ENCODE results near the gene CFHR2.
"Not testable (repeated sequence)": the region's sequence is repeated elsewhere in the genome, so short reads cannot be mapped to it uniquely, and the experiment has no call there.

Gene CFHR2

DNA sequence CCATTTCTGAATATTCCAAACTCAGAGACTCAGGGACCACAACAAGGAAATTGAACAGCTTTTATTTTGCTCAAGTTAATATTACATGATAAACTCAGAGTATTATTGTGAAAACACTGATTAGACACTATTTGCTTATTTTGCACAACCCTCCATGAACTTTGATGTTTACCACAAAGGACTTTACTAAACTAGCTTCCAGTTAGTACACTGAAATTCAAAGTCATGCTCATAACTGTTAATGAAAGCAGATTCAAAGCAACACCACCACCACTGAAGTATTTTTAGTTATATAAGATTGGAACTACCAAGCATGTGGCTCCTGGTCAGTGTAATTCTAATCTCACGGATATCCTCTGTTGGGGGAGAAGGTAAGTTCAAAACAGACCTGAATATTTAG, at the start of gene CFHR2:
Gene CFHR2 (plus strand): TSS at position 171 of the 400 bp plus-strand sequence. CDS start 143 bp downstream, at position 314.
- DNase-seq (ENCODE audit: low read depth), result not testable (repeated sequence)

DNA sequence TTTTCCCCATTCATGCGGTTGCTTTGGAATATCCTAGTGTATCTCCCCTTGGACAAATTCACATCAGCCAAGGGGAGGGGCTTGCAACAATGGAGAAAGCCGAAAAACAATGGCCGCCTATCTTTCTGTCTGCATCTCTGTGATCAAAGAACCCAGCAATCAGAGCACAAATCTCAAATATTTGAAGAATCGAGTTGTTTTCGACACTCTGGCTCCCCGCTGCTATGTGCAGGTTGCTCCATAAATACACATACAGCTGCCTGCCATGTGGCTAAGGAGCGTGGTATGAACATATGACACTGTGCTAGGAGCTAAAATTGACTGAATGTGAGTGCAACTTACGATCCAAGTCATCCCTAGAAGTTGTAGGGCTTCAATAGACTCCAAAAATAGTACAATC, 47.2 kb upstream of the CFHR2 start:
- DNase-seq (ENCODE audit: low read depth), result no peak

DNA sequence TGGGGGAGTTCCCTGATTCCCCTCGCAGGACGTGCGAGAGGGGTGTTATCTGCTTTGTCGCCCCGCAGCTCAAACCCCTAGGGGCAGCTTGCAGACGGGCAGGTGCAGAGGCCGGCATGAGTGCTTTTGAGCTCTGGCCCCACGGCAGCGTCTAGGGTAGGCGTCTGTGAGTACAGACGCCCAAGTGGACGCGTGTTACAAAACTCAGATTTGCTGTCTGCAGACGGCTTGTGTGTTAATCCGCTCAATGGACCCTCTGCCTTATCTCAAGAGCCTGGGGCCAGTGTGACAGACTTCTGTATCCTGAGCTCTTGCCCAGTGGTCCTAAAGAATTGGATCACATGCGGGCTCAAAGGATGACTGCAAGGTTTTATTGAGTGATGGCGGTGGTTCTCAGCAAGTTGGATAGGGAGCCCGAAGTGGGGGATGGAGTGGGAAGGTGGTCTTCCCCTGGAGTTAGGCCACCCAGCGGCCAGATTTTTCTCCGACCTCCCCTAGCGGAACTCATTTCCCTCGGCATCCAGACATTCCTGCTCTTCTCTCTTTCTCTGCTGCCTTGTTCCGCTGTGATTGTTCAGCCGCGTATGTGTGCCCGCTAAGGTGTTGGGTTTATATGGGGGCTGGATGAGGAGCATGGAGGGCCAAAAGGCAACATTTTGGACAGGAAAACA, 46.2 kb upstream of the CFHR2 start:
- no peak for DNase-seq (ENCODE audit: low read depth)

DNA sequence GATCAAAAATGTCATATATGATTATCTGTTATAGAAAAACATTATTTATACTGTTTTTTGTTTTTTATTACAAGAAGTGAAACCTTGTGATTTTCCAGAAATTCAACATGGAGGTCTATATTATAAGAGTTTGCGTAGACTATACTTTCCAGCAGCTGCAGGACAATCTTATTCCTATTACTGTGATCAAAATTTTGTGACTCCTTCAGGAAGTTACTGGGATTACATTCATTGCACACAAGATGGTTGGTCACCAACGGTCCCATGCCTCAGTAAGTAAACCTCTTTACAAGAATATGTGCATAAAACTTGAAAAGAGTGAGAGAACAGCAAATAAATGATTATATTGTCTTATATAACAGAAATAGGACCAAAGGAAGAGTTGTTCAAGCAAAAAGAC, 41.2 kb upstream of the CFHR2 start:
- DNase-seq (ENCODE audit: low read depth), result no peak

DNA sequence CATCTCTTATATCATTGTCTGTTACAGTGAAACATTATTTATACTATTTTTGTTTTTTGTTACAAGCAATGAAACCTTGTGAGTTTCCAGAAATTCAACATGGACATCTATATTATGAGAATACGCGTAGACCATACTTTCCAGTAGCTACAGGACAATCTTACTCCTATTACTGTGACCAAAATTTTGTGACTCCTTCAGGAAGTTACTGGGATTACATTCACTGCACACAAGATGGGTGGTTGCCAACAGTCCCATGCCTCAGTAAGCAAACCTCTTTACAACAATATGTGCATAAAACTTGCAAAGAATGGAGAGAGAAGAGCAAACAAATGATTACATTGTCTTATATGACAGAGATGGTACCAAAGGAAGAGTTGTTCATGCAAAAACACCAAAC, 33.3 kb upstream of the CFHR2 start:
- DNase-seq (ENCODE audit: low read depth), result no peak

DNA sequence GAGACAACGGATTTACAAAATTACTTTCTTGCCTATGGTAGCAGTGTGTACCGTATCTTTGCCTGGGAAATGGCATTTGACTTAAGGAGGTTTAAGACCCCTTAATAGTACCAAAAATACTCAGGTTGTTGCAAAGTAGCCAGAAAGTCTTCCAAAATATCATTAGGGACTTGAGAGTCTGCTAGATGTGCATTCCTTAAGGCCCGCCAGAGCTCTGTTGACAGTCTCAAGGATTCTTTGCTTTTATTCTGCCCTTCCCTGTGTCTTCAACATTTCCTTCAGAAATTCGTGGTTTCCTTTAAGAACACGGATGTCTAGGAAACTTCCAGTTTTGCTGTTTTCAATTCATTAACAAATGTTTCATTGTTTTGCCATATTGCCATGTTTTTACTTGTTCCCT, 31.3 kb upstream of the CFHR2 start:
- not testable (repeated sequence) for DNase-seq (ENCODE audit: low read depth)

DNA sequence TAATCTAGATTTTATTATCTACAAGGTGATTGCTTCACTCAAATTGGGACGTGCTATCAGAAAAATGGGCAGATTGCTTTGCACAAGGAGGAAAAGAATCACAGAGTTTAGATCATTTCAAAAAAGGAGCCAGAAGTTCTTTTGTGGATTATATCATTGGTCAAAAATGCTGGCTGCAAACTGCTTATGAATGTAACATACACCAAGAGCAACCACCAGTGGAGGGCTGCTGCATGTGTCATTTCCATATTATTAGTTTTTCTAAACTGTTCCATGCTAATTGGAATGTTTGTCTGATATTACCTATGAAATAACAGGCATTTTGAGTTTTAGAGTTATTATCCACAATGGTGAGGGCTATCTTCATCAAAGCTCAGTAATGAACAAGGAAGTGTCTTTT, 16.7 kb upstream of the CFHR2 start:
- DNase-seq (ENCODE audit: low read depth), result not testable (repeated sequence)

DNA sequence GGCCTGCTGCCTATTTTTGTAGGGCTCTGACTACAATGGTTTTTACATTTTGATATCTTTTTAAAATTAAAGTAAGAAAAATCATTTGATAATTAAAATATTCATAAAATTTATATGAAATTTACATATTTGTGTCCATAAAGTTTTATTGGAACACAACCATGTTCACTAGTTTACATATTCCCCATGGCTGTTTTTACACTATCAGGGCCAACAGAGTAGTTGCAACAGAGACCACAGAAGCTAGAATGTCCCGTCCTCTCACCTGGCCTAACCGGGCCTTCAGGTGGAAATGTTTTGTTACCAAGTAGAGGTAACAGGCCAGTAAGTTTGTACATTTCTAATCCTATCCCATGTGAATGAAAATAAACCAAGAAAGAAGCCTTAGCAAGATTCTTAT, 10.7 kb upstream of the CFHR2 start:
- DNase-seq (ENCODE audit: low read depth), result not testable (repeated sequence)

DNA sequence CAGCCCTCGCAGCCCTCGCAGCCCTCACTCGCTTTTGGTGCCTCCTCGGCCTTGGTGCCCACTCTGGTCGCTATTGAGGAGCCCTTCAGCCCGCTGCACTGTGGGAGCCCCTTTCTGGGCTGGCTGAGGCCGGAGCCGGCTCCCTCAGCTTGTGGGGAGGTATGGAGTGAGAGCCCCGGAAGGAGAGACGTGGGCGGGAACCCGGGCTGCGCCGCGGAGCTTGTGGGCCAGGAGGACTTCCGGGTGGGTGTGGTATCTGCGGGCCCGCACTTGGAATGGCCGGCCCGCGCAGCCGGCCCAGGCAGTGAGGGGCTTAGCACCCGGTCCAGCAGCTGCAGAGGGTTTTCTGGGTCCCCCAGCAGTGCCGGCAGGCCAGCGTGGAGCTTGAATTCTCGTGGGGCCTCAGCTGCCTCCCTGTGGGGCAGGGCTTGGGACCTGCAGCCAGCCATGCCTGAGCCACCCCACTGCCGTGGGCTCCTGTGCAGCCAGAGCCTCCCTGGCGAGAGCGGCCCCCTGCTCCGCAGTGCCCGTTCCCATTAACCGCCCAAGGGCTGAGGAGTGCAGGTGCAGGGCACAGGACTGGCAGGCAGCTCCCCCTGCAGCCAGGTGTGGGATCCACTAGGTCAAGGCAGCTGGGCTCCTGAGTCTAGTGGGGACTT, 9.9 kb upstream of the CFHR2 start:
- DNase-seq (ENCODE audit: low read depth), result no peak

DNA sequence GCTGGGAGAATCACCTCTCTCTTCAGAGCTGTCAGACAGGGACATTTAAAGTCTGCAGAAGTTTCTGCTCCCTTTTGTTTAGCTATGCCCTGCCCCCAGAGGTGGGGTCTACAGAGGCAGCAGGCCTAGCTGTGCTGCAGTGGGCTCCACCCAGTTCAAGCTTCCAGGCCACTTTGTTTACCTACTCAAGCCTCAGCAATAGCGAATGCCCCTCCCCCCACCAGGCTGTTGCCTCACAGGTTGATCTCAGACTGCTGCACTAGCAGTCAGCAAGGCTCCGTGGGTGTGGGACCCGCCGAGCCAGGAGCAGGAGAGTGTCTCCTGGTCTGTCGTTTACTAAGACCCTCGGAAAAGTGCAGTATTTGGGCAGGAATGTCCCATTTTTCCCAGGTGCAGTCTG, 2.1 kb upstream of the CFHR2 start:
- DNase-seq (ENCODE audit: low read depth), result not testable (repeated sequence)

DNA sequence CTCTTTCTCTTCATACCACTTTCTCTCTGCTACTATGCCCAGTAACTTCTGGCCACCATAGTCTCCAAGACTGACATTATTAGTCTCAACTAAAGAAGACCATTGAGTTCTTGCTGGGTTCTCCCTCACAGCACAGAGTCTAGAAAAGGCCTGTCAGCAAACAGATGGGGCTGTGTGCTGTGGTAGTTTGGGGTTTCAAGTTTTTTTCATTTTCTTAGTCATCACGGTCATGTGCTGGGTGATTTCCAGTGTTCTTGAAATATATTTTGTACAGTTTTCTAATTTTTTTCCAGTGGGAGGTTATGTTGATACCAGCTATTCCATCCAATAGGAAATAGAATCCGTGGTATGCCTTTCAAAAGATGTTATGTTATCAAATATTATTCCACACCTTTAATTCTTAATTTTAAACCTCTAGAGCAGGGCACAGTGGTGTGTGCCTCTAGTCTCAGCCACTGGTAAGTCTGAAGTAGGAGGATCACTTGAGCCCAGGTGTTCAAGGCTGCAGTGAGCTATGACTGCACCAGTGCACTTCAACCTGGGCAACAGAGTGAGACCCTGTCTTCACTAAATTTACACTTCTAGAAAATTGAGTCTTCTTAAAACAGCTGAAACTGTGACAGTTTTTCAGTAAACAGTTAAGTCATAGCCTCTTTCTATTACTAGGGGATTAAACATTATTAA, 8.3 kb downstream of the CFHR2 start:
- DNase-seq (ENCODE audit: low read depth), result no peak

DNA sequence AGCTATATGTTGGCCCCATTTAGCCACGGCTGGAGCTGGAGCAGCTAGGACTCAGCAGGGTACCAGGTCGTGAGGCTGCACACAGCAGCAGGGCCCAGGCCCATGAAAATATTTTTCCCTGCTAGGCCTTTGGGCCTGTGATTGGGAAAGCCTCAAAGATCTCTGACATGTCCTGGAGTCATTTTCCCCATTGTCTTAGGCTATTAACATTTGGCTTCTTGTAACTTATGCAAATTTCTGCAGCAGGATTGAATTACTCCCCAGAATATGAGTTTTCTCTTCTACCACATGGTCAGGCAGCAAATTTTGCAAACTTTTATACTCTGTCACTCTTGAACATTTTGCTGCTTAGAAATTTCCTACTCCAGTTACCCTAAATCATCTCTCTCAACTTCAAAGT, 11.2 kb downstream of the CFHR2 start:
- no peak for DNase-seq (ENCODE audit: low read depth)

DNA sequence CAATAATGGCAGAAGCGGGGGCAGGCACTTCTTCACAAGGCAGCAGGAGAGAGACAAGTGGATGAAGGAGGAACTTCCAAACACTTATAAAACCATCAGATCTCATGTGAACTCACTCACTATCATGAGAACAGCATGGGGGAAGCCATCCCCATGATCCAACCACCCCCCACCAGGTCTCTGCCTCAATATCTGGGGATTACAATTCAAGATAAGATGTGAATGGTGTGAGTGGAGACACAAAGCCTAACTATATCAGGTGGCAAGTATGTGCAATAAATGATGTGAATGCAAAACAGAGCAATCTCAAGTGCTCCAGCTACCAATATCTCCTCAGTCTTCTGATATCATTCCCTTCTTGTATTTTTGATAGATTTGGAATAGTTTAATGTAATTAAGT, 12.4 kb downstream of the CFHR2 start:
- DNase-seq (ENCODE audit: low read depth), result no peak

DNA sequence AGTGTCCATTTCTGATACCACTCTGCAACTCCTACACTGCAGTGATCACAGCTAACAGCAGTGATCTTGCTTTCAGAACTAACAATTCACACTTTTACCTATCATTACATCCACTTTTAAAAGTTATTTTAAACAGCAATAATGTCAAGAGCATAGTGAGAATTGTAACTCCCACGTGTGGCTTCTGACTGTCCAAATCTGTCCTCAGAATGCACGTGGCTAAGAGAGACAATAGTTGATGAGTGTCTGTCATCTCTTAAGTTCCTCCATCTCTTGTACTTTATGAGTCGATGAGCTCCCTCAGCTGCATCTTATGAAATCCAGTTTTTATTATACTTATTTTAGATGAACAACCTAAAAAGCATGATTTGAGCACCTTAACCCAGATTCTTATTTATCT, 17.3 kb downstream of the CFHR2 start:
- DNase-seq (ENCODE audit: low read depth), result no peak

DNA sequence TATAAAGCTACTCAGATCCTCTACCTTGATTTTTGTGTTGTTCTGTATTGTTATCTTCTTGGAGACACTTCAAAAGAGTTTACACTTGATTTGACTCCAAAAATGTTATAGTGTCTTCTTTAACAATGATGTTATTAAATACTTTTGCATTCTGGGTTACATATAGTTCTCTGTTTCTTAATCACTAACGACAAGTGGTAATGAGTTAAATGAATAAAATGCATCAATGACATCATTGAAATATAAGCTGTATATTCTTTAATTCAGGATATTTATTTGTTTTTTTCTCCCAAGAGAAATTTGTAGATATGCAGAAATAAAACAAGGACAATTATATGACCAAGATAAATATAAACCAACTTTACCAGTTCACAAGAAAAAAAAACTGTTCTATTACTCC, 26.6 kb downstream of the CFHR2 start:
- DNase-seq (ENCODE audit: low read depth), result no peak

DNA sequence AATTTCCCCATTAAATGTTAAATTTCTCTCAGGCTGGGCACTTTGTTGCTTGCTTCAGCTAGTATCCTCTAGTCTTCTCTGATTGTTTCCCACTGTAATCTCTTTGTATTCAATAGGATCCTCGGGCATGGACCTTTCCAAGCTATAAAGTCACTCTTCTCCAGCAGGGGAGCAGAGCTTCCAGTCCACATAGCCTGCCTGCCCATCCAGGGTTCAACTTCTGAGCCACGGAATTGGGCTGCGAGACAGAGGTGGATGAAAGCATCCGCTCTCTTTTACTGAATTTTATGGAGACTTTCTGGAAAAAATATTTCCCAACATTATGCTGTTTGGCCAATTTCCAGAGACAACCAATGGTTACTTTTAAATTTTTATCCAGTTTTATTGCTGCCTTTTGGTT, 32.7 kb downstream of the CFHR2 start:
- DNase-seq (ENCODE audit: low read depth), result no peak

DNA sequence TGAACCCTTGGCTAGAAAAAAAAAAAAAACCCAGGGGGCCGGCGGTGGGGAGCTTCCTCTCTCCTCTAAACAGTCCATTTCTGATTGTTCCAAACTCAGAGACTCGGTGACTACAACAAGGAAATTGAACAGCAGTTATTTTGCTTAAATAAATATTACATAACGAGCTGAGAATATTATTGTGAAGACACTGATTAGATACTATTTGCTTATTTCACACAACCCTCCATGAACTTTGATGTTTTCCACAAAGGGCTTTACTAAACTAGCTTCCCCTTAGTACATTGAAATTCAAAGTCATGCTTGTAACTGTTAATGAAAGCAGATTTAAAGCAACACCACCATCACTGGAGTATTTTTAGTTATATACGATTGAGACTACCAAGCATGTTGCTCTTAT, 33.7 kb downstream of the CFHR2 start, which contains the start of gene CFHR5:
Gene CFHR5 (plus strand): TSS at position 279 of the 400 bp plus-strand sequence. CDS start 109 bp downstream, at position 388.
- no peak for DNase-seq (ENCODE audit: low read depth)

DNA sequence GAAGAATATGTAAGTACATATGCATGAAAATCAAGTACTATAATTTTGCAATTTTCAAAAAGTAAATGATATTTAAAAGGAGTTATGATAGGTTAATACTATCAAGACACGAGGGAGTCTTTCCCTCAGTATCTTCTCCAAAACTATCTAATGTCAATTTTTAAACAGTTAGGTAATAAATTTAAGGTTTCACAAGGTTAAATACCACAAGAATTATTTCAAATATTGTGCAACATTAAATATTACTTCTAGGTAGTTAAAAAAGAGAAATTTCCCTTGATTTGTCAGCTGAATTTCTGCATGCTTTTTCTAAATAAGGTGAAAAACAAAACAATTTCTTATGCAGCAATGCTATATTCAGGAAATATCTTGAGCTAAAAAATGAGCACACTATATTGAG, 37.3 kb downstream of the CFHR2 start:
- no peak for DNase-seq (ENCODE audit: low read depth)

DNA sequence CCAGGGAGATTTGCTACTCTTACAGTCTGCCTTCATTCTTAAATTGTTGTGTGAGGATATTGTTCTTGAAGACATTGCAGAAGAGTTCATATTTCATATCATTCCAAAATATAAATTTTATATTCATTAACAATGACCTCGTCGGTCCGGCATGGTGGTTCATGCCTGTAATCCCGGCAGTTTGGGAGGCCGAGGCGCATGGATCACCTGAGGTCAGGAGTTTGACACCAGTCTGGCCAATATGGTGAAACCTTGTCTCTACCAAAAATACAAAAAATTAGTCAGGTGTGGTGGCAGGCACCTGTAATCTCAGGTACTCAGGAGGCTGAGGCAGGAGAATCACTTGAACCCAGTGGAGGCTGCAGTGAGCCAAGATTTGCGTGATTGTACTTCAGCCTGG, 38.7 kb downstream of the CFHR2 start:
- DNase-seq (ENCODE audit: low read depth), result not testable (repeated sequence)

DNA sequence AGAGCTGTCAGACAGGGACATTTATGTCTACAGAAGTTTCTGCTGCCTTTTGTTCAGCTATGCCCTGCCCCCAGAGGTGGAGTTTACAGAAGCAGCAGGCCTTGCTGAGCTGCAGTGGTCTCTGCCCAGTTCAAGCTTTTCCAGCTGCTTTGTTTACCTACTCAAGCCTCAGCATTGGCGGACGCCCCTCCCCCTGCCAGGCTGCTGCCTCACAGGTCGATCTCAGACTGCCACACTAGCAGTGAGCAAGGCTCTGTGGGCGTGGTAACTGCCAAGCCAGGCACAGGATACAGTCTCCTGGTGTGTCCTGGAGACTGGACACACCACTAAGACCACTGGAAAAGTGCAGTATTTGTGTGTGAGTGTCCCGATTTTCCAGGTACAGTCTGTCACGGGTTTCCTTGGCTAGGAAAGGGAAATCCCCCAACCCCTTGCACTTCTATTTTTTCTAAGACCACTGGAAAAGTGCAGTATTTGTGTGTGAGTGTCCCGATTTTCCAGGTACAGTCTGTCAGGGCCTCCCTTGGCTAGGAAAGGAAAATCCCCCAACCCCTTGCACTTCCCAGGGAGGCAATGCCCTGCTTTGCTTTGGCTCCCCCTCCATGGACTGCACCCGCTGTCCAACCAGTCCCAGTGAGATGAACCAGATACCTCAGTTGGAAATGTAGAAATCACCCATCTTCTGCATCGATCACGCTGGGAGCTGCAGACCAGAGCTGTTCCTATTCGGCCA, 48.5 kb downstream of the CFHR2 start:
- DNase-seq (ENCODE audit: low read depth), result not testable (repeated sequence)

DNA sequence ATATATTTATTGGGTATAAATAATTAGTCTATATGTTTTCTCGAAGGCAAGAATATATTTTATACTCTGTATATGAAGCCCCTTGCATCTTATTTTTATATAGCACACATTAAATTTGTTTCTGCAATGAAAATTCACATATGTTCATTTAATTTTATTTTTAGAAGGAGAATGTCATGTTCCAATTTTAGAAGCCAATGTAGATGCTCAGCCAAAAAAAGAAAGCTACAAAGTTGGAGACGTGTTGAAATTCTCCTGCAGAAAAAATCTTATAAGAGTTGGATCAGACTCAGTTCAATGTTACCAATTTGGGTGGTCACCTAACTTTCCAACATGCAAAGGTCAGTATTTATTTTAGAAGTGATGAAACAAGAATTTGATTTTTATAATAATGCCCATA, 50.4 kb downstream of the CFHR2 start:
- DNase-seq (ENCODE audit: low read depth), result no peak

DNA sequence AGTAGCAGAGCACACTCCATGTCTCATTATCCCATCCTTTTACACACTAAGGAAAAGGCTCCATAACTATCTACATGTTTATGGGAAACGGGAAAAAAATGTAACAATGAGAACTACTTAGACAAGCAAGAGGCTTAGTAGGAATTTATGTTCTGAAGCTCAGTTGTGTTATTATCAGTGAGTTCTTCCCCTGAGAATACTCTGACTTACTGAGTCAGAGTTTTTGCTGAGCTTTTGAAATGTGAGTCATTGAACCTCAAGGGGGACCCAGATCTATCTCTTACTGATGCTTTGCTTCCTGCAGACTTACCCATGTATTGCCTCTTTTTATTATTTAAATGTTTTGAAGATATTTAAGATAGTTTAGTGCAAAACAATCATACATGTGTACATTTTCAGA, 53.9 kb downstream of the CFHR2 start:
- no peak for DNase-seq (ENCODE audit: low read depth)

DNA sequence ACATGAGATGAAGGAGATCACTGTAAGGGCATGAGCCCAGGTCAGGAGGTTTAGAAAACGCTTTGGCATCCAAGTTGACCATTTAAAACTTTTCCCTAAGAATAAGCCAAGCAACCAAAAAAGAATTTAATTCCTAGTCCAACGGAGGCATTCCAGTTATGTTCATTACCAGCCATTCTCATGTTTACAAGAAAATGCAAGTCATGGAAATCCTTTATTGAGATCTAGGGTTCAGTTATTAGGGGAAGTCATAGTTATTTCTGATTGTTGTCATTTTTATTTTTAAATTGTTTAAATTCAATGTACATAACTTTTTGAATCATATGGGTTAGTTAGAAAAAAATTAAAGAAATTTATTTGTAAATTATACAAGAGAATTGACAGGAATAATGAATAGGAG, 58.3 kb downstream of the CFHR2 start:
- DNase-seq (ENCODE audit: low read depth), result no peak
